Breast epithelium (tissue), 4 donors: ENCODE measurements around the gene TMEM242. TPM values are rescaled to one million over a fixed set of nuclear protein-coding genes. Genes with fewer than 3 reads are reported as not detected.
A peak's percentile ranks its signal among the peaks of the same experiment; 100 is the strongest.

Experiments used
- DNase-seq, 2 donors: peaks; one replicate each; pipeline ENCODE4 v3.0.0-alpha.2; 2019; ENCODE audit warnings: low spot score in 2 of 2
- H3K27ac ChIP-seq, 2 donors: fragments of 200-600 bp; sonication (generic) in 1 of 2; one replicate each; pipeline ENCODE4 v1.5.1; 2016 to 2019; ENCODE audit warnings: mild to moderate bottlenecking in 1 of 2
- H3K27me3 ChIP-seq, 2 donors: fragments of 200-600 bp; sonication (generic) in 1 of 2; one replicate each; pipeline versions ENCODE4 v1.5.1 to v1.6.0; 2017 to 2019; ENCODE audit warnings: control low read depth in 1 of 2, mild to moderate bottlenecking in 1 of 2
- H3K36me3 ChIP-seq: fragments of 200-600 bp; one replicate; pipeline ENCODE4 v1.5.1; 2019
- H3K4me1 ChIP-seq, 2 donors: fragments of 200-600 bp; sonication (generic); one replicate each; pipeline ENCODE4 v1.5.1; 2016 to 2019; ENCODE audit warnings: control low read depth in 1 of 2
- H3K4me3 ChIP-seq, 3 donors: fragments of 200-600 bp; sonication (generic); 1 replicate in 2 of 3; 2 replicates in 1 of 3; pipeline ENCODE4 v1.5.1; 2016 to 2019; ENCODE audit warnings: mild to moderate bottlenecking in 3 of 3, moderate library complexity in 2 of 3
- H3K9me3 ChIP-seq, 2 donors: fragments of 200-600 bp; sonication (generic) in 1 of 2; one replicate each; pipeline ENCODE4 v1.5.1; 2016 to 2019; ENCODE audit warnings: control low read depth in 1 of 2
- CTCF ChIP-seq, 3 donors: fragments of 450-650 bp; IDR thresholded peaks; one replicate each; pipeline ENCODE4 v1.5.1; 2016 to 2017; ENCODE audit warnings: antibody characterized with exemption in 3 of 3, mild to moderate bottlenecking in 3 of 3, moderate library complexity in 3 of 3
- POLR2A ChIP-seq: fragments of 450-650 bp; IDR thresholded peaks from one replicate; pipeline ENCODE4 v1.6.1; 2016; ENCODE audit warnings: antibody characterized with exemption, mild to moderate bottlenecking, moderate library complexity
- POLR2AphosphoS5 ChIP-seq, 3 donors: sonication (generic); formaldehyde crosslinking; IDR thresholded peaks; one replicate each; pipeline ENCODE4 v1.6.1; 2017; ENCODE audit warnings: antibody characterized with exemption in 3 of 3
- intact Hi-C: fragments of 100-400 bp; cut with DNase I; formaldehyde crosslinking; loops from one replicate; pipeline ENCODE4 v1.15.1; 2023; ENCODE audit warnings: low total_unique reads
- total RNA-seq, 3 donors: library from RNA; depleted of rRNA; stranded (reverse); fragments of >200 nt; gene quantifications; one replicate each; pipeline ENCODE4 v1.1.0, GENCODE V29; 2016

TMEM242 gene
- total RNA-seq, 3 donors from 2014 or later: 5.3 to 7.9 (median 7.3) TPM

GRCh38 chr6:157328108-157328692 is 4.9 kb upstream of the TMEM242 start:
- Histone ChIP-seq H3K36me3 (no peaks in the 10 kb centered on the region), H3K4me1 (no peaks in the 10 kb centered on the region), H3K27me3 (peaks cover 0 to 2% of the 10 kb centered on the region in 2 donors), H3K9me3 (no peaks in the 10 kb centered on the region), H3K27ac (no peak overlapping the region), H3K4me3 (no peak overlapping the region)
- intact Hi-C loops: no loop called here
- TF ChIP-seq CTCF (IDR thresholded peaks at IDR 0.05): no peak
- TF ChIP-seq POLR2AphosphoS5 (IDR thresholded peaks at IDR 0.05): no peak
- TF ChIP-seq POLR2A: no peak
- DNase-seq: no peak

- H3K27ac ChIP-seq: no peak overlapping the region
- no peaks in the 10 kb centered on the region for H3K36me3 ChIP-seq
- no peak for TF ChIP-seq CTCF (IDR thresholded peaks at IDR 0.05)
- no peak for TF ChIP-seq POLR2A
- TF ChIP-seq POLR2AphosphoS5 (IDR thresholded peaks at IDR 0.05): no peak
- H3K4me1 ChIP-seq: no peaks in the 10 kb centered on the region
- intact Hi-C loops: no loop called here
- no peaks in the 10 kb centered on the region for H3K9me3 ChIP-seq
- no peak overlapping the region for H3K4me3 ChIP-seq
- DNase-seq: no peak
- H3K27me3 ChIP-seq: no peaks in the 10 kb centered on the region
These were observed 3.7 kb upstream of the TMEM242 start for GRCh38 chr6:157326979-157327378.

- Histone ChIP-seq H3K4me3 (no peak overlapping the region), H3K27ac (no peak overlapping the region), H3K9me3 (no peaks in the 10 kb centered on the region), H3K36me3 (no peaks in the 10 kb centered on the region), H3K27me3 (no peaks in the 10 kb centered on the region), H3K4me1 (no peaks in the 10 kb centered on the region)
- TF ChIP-seq CTCF (IDR thresholded peaks at IDR 0.05) (no peak), POLR2A (no peak), POLR2AphosphoS5 (IDR thresholded peaks at IDR 0.05) (no peak)
- intact Hi-C loops: no loop called here
- no peak for DNase-seq
These were observed 1.9 kb upstream of the TMEM242 start for GRCh38 chr6:157325069-157325805.

GRCh38 chr6:157323966-157324300 is 614 bp upstream of the TMEM242 start:
- no peaks in the 10 kb centered on the region for H3K36me3 ChIP-seq
- intact Hi-C loops: no loop called here
- H3K9me3 ChIP-seq: no peaks in the 10 kb centered on the region
- TF ChIP-seq POLR2AphosphoS5 (IDR thresholded peaks at IDR 0.05) (no peak), POLR2A (no peak), CTCF (IDR thresholded peaks at IDR 0.05) (no peak)
- H3K4me1 ChIP-seq: no peaks in the 10 kb centered on the region
- peak overlapping the region; percentile 81 to 91 (median 88) for H3K4me3 ChIP-seq
- H3K27me3 ChIP-seq: no peaks in the 10 kb centered on the region
- H3K27ac ChIP-seq: peak overlapping the region; percentile 89 to 96
- peak; percentile 61 to 76 for DNase-seq

- Histone ChIP-seq H3K4me3 (peak overlapping the region; percentile 81 to 91 (median 88)), H3K9me3 (no peaks in the 10 kb centered on the region), H3K36me3 (no peaks in the 10 kb centered on the region), H3K27ac (peak overlapping the region; percentile 89 to 96), H3K4me1 (no peaks in the 10 kb centered on the region), H3K27me3 (no peaks in the 10 kb centered on the region)
- TF ChIP-seq POLR2A (no peak), CTCF (IDR thresholded peaks at IDR 0.05) (no peak)
- intact Hi-C loops: no loop called here
- DNase-seq: no peak
These were observed 496 bp downstream of the TMEM242 start for GRCh38 chr6:157322792-157323254.
